HG03159 (cell line): ENCODE measurements around the gene PPP1R12C.
"Not testable (repeated sequence)": the region's sequence is repeated elsewhere in the genome, so short reads cannot be mapped to it uniquely, and the experiment has no call there.

Source experiments
- ATAC-seq: cut with Tn5 transposase; IDR thresholded peaks from one replicate; pipeline ENCODE4 v1.9.1; 2021; ENCODE audit warnings: mild to moderate bottlenecking, moderate library complexity; ENCODE audit not compliant: unreplicated experiment

PPP1R12C gene

GRCh38 chr19:55077106-55077505, 40.3 kb downstream of the PPP1R12C start:
- no peak for ATAC-seq

- no peak for ATAC-seq
These were observed 41.1 kb downstream of the PPP1R12C start for GRCh38 chr19:55076321-55076720.

GRCh38 chr19:55075371-55075998, 42.0 kb downstream of the PPP1R12C start, which contains the start of gene EPS8L1:
Gene EPS8L1 (plus strand): TSS chr19:55075869. CDS start chr19:55076445, 576 bp downstream.
- no peak for ATAC-seq

- no peak for ATAC-seq
These were observed 45.5 kb downstream of the PPP1R12C start for GRCh38 chr19:55071913-55072312.

- ATAC-seq, result no peak
These were observed 46.3 kb downstream of the PPP1R12C start for GRCh38 chr19:55071129-55071502.

- no peak for ATAC-seq
These were observed 46.8 kb downstream of the PPP1R12C start for GRCh38 chr19:55070466-55071128.

- no peak for ATAC-seq
These were observed 47.6 kb downstream of the PPP1R12C start for GRCh38 chr19:55069865-55070197.

GRCh38 chr19:55068950-55069864, 48.2 kb downstream of the PPP1R12C start:
- ATAC-seq, result no peak

GRCh38 chr19:55067869-55068268, 49.6 kb downstream of the PPP1R12C start:
- no peak for ATAC-seq

GRCh38 chr19:55066107-55066709, 51.2 kb downstream of the PPP1R12C start:
- no peak for ATAC-seq

GRCh38 chr19:55065516-55065915, 51.9 kb downstream of the PPP1R12C start:
- ATAC-seq, result not testable (repeated sequence)

- no peak for ATAC-seq
These were observed 54.0 kb downstream of the PPP1R12C start for GRCh38 chr19:55063492-55063843.

GRCh38 chr19:55062735-55063491, 54.5 kb downstream of the PPP1R12C start, which contains the start of gene RDH13:
Gene RDH13 (minus strand): TSS chr19:55063148. CDS start chr19:55063032, 116 bp downstream.
- ATAC-seq, result peak; percentile 91

- ATAC-seq, result not testable (repeated sequence)
These were observed 57.1 kb downstream of the PPP1R12C start for GRCh38 chr19:55060287-55060686.

- ATAC-seq, result no peak
These were observed 58.4 kb downstream of the PPP1R12C start for GRCh38 chr19:55058781-55059610.

GRCh38 chr19:55056827-55057226, 60.6 kb downstream of the PPP1R12C start:
- ATAC-seq, result no peak

- no peak for ATAC-seq
These were observed 63.7 kb downstream of the PPP1R12C start for GRCh38 chr19:55053735-55054134.

GRCh38 chr19:55050749-55051532, 66.5 kb downstream of the PPP1R12C start:
- no peak for ATAC-seq

- no peak for ATAC-seq
These were observed 69.0 kb downstream of the PPP1R12C start for GRCh38 chr19:55048446-55048845.
